GM18909 (cell line): ENCODE results near the gene MDN1.

Experiments
- ATAC-seq: cut with Tn5 transposase; IDR thresholded peaks from one replicate; pipeline ENCODE4 v1.9.1; 2021; ENCODE audit warnings: mild to moderate bottlenecking; ENCODE audit not compliant: unreplicated experiment, poor library complexity

Gene MDN1

DNA sequence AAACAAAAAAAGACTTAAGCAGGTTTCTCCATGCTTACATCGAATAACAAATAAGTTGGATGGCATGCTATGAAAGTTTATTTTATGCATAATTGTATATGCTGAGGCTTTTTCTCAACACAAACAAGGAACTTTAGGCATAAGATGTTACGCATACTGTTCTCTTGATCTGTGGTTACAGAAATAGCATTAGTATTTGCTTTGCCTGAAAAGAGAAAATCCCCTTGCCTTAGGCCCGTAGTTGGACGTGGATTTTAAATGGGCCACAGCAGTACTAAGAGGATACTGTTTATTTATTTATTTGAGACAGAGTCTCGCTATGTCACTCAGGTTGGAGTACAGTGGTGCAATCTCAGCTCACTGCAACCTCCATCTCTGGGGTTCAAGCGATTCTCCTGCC is 200.0 kb downstream of the MDN1 start:
- ATAC-seq = no peak

DNA sequence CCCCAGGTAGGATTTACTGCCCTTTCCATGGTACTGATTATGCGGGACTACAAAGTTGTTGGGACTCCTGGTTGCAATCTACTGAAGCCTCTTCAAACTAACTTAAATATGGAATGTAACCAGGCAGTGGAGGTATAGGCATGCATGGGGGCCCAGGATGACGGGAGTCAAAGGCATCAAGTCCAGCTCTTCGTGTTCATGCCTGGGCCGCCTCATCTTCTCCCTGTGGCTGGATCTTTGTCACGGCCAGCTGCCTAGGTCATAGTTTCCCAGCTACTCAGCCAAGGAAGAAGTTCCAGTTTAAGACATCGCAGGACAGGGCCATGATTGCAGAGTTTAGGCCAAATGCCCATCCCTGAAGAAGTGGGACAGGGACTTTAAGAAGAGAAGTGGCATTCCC is 201.6 kb downstream of the MDN1 start:
- ATAC-seq = no peak

DNA sequence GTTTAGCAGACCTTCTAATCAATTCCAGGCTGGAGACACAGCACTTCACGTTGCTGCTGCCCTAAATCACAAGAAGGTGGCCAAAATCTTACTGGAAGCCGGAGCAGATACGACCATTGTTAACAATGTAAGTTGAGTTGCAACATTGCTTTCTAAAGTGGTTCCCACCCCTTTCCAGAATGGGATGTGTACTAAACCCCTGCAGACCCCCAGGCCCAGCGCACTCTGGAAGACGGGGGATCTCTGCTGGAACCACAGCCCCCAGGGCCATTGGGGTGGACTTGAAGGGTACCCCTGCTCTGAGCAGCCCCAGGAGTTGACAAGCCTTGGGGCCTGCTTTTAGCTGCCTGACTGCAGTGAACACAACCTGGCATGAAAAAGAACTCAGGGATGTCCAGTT is 203.1 kb downstream of the MDN1 start:
- ATAC-seq = no peak

DNA sequence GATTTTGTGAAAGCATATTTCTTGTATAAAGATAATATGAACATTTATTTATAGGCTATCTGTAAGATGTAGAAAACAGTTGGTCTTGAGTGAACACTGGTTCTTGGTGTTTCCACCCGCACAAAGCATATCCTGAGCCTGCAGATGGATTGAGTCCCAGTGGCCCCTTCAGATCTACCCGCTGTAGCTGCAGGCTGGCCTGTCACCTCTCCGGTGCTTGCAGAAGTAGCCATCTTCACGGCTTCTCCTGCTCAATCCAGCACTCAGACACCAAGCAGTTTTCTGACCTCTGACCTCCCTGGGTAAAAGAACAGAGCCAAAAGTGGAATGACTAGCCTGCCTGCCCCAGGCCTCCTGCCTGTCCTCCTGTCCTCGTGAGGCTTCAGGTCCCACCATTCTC is 203.7 kb downstream of the MDN1 start:
- ATAC-seq = no peak

DNA sequence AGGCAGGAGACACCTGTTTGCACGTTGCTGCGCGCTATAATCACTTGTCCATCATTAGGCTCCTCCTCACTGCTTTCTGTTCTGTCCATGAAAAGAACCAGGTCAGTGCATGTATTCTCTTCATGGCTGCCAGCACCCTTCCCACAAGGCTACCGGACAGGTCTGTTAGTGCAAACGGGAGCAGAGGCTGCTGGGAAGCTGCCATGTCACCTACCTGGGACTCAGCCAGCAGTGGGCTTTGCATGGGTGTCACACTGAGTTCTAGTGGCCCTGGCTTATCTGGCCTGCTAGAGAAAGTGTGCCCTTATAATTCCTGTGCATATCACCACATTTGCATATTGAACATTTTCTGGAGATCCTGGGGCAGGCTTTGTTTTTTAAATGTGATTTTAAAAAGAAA is 205.8 kb downstream of the MDN1 start:
- ATAC-seq = no peak

DNA sequence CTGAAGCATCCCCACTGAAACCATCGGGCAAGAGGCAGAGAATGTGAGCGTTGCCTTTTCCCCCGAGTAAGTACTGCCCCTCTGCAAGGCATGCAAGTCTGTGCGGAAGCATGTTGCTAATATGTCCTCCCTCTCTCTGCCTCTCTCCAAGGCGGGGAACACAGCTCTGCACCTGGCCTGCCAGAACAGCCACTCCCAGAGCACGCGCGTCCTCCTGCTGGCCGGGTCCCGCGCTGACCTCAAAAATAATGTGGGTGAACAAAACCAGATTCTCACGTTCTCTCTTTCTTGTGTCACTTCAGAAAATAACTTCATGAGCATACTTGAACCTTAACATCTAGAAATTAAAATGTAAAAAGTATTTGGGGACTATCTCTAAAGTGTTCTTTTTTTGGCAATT is 207.5 kb downstream of the MDN1 start:
- no peak for ATAC-seq

DNA sequence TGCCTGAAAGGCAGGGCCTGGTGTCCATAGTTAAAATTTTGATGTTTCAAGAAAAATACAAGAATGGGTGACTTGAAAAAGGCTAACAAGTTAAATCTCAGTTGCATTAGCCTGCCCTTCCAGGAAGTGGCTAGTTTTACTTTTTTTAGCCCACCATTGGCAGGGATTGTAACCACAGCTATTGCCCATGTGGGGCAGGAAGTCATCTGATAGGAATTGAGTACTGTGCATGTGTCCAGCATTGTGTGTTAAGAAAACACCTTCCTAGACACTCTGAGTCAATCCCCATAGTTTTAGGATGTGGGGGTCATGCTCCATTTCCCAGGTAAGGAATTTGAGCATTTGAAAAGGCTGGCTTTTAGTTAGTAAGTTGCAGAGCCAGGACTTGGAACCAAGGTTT is 207.9 kb downstream of the MDN1 start:
- ATAC-seq = no peak

DNA sequence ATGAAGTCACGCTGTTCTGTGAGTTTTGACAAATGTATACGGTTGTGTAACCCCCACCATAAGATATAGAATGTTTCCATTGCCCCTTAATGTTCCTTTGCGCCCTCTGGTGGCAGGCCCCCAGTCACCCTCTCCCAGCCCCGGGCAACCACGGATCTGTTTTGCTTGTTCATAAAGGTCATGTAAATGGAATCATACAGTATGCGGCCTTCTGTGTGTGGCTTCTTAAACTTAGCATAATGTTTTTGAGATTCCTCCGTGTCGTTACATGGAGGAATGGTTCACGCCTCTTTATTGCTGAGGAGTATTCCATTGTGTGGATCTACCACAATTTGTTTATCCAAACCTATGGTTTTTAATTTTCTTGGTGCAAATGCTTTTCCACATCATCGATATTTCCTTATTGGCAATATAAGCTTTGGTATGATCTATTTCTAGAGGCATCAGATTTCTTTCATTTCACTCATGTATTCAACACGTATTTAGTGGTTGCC is 209.4 kb downstream of the MDN1 start:
- ATAC-seq = peak; percentile 66

DNA sequence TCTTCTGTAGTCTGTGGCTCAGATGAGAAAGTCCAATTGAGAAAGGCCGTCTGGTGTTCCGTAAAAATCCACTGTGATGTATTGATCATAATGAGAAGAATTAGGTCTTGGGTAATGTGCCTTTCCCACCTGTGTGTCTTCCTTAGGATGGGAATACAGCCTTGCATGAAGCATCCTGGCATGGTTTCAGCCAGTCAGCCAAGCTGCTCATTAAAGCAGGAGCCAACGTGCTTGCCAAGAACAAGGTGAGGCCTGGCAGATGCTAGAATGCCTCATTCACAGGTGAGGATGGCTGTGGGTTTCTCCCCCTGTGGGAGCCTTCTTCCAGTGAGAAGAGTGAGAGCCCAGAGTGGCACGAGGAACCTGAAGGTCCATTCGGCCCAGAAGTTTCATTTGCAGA is 213.7 kb downstream of the MDN1 start:
- no peak for ATAC-seq

DNA sequence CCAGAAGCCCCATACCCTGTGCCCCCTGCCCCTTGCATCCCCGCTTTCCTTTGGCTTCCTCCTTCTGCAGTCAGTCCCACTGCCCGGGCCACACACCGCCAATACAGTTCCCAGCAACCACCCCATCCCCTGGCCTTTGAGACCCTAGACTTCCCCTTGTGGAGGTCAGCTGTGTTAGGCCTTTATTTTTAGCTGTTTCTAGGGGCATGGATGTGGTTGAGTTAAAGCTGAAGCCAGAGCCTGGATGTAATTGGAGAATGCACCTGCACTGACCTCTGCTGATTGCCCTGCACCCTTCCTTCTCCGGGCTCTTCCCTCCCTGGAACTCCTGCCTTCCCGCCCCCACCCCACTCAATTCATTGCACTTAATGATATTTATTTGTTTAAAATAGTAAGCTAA is 214.9 kb downstream of the MDN1 start:
- ATAC-seq = no peak

DNA sequence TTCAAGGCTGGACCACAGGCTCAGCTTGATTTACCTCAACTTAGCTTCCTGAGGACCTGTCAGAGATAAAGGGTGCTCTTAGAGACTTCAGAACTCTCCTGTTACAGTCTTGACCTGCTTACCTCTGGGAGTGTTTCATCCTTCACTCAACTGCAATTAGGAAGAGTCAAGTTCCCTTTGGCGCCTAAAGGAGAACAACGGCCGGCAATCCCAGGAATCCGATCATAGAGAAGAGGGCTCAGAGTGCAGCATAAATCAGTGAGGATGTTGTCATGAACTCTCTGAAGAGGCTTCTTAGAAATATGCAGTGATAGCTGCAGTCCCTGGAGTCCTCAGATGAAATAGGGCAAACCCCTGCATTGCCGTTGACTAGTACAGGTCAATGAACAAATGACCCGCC is 217.4 kb downstream of the MDN1 start:
- ATAC-seq = no peak

DNA sequence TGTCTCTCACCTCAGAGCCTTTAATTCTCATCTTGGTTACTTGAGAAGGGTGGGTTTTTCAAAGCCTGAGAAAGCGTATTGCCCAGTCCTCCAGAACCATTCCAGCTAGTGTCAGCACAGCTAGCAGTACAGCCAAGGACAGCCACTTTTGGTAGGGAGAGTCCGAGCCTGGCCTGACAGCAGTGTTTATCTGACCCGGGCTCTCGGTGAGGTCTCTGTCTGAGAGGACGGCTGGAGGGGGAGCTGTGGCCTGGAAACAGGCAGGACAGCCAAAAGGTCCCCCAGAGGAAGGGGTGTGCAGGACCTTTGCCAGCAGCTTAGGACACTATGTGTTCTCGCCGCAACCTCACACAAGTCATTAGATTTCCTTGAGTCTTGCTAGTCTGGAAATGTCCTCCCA is 219.9 kb downstream of the MDN1 start:
- no peak for ATAC-seq

DNA sequence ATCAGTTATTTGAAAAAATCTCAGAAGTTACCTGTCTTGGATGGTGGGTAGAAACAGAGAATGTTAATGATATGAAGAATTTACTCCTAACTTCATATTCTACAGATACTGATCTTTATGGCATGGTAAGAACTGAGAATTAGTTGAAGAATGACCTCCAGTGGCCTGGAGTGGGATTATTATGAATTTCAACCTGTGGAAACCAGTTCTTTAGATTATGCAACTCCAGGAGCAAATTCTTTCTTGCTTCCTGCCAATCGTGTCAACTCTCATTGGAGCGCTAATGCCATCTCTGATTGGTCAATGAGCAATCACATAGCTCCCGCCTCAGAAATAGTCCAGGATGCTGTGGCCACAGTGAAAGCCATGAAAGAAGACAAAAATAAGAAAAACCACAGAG is 221.6 kb downstream of the MDN1 start:
- ATAC-seq = no peak

DNA sequence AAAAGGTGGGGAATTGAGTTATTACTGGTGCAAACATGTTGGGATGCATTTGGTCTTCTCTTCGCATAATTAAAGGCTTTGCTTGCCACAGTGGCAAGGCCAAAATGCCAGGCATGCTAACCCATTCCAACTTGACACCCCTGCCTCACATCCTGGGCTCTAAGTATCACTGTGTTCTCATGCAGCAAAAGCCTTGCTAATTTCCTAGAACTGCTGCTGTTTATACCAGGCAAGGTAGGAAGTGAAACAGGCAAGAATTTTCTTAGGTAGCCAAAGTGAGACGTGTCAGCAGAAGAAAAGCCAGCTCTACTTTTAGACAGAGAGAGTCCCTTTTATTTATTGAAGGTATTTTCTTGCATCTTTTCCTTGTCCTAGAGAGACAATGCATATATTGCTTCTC is 222.2 kb downstream of the MDN1 start:
- ATAC-seq = no peak

DNA sequence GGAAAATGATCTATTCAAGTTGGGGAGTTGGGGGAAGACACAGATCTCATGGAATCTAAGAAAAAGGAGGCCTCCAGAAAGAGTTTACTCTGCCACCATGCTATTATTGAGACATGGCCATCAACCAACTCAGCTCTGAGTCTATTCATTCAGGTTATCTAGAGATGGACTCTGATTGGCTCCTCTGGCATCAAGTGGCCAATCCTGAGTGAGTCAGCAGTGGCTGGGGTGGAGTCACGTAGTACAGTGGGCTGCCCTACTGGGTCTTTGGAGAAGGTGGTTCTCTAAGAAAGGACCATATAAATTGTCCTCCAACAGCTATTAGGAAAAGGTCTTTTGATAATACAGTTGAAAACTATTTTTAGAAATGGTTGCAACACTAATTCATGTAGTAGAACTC is 223.1 kb downstream of the MDN1 start:
- peak; percentile 23 for ATAC-seq

DNA sequence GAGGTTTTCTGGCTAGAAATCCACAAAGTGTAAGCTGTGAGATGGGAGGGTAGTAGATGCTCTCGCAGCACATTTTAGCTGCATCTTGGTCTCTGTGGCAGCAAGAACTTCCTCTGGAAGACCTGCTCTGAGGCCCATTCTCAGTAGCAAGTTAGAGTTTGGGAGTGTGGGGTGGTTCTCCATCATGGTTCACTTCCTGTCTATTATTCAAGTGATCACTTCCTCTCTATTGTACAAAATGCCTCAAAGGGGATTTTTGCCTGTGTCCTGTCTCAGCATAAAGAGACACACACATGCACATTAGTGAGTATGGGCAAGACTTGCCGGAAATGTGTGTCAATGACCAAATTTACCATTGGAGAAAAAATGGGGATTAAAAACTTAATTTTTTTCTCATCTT is 223.5 kb downstream of the MDN1 start:
- peak; percentile 92 for ATAC-seq
